ENCODE data around the gene HK1.

DNA sequence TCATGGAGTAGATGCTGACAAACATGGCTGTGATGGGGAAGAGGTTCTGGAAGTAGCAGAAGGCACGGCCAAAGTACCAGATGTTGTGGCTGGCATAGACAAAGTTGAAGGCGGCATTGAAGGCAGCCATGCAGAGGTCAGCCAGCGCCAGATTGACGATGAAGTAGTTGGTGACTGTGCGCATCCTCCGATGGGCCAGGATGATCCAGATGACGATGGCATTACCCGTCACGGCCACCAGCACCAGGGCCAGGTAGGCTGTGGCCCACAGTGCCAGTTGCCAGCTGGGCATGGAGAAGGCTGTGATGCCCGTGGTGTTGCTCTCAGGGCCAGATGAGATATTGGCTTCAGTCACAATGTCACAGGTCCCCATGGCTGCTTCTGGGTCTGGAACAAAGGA lies 137.7 kb downstream of the HK1 start:
- no peak for TF ChIP-seq POLR2A (IDR thresholded peaks at IDR 0.05; ENCODE audit: low read length)
- TF ChIP-seq GATA1 (IDR thresholded peaks at IDR 0.05; ENCODE audit: low read depth, low read length) = no peak
